HCEC 1CT (cell line): Measurements from ENCODE around the gene FGFBP2.
"Not testable (repeated sequence)": the region's sequence is repeated elsewhere in the genome, so short reads cannot be mapped to it uniquely, and the experiment has no call there.

Experiments used
- DNase-seq: peaks from one replicate; pipeline ENCODE4 v3.0.0-alpha.2; 2017

The FGFBP2 gene

GRCh38 chr4:15926486-15926885 lies 36.5 kb downstream of the FGFBP2 start:
- no peak for DNase-seq

GRCh38 chr4:15925830-15926229 lies 37.1 kb downstream of the FGFBP2 start:
- no peak for DNase-seq

- no peak for DNase-seq
Measured at GRCh38 chr4:15921592-15921932, 41.4 kb downstream of the FGFBP2 start.

GRCh38 chr4:15920723-15921591 lies 42.0 kb downstream of the FGFBP2 start:
- DNase-seq, result peak; percentile 89

- DNase-seq, result no peak
Measured at GRCh38 chr4:15918484-15919129, 44.4 kb downstream of the FGFBP2 start.

- no peak for DNase-seq
Measured at GRCh38 chr4:15917297-15917696, 45.7 kb downstream of the FGFBP2 start.

GRCh38 chr4:15916358-15916757 lies 46.6 kb downstream of the FGFBP2 start:
- not testable (repeated sequence) for DNase-seq

GRCh38 chr4:15914736-15915135 lies 48.2 kb downstream of the FGFBP2 start:
- no peak for DNase-seq

DNA sequence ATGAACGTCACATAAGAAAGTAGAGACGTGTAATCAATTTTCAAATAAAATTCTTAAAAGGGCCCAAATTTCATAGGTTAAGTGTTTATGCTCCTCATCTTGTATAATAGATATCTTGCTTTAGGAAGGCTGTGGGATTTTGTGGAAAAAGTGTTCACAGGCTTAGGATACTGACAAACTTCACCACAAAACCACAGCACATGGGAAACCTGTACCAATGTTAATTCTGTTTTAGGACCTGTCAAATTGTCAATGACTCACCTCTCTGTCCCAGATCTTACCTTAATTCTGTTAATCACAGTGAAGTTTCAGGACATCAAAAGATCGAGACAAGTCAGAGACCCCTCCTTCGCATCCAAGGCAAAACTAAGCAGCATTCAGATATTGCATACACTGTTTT lies 48.7 kb downstream of the FGFBP2 start:
- DNase-seq, result no peak

DNA sequence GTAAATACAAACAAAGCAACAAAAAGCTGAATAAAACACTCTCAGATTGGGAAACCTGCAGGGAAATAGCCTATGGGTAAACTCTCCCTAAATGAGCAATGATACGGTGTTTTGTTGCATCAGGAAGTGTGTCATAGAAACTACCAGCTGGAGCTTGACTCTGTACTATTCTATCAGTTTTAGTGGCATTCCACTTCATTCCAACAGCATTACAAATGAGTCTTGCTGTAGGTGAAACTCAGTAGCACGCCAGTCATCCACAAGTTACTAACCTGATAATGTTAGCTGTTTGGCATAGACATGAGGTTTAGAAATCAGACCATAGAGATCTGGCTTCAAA lies 49.4 kb downstream of the FGFBP2 start:
- peak; percentile 89 for DNase-seq

- no peak for DNase-seq
Measured at GRCh38 chr4:15912961-15913630, 49.9 kb downstream of the FGFBP2 start.

DNA sequence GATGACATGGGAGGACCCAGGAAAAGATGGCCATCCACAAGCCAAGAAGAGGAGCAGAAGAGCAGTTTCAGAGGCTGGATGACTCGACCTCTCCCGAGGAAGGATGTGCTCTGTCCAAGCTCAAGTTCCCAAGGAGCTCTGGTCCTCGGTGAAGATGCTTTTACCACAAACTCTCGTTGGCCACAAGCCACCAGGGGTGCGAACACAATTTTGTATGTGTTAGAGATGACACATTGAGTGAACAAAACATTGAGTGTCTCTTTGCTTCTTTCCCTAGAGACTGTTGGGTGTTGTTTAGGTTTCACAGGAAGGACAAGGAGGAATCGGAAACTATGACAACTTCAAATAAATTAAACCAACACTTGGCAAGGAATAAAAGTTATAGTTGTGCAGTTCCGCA lies 50.7 kb downstream of the FGFBP2 start:
- no peak for DNase-seq
